IPS-NIHi7 (cell line): ENCODE measurements around the gene CRYBA2.

Source experiments
- DNase-seq: peaks from one replicate; pipeline ENCODE4 v3.0.0; 2012; ENCODE audit warnings: mixed read lengths; ENCODE audit errors: extremely low spot score

Gene CRYBA2

GRCh38 chr2:218956039-218956438 is 37.2 kb downstream of the CRYBA2 start:
- DNase-seq: no peak

GRCh38 chr2:218954541-218955300 is 38.5 kb downstream of the CRYBA2 start:
- DNase-seq: no peak

GRCh38 chr2:218953366-218953954 is 39.8 kb downstream of the CRYBA2 start:
- peak; percentile 31 for DNase-seq

GRCh38 chr2:218952160-218952559 is 41.1 kb downstream of the CRYBA2 start:
- DNase-seq: no peak

GRCh38 chr2:218946621-218947020 is 46.6 kb downstream of the CRYBA2 start:
- DNase-seq: no peak

GRCh38 chr2:218944759-218945404 is 48.3 kb downstream of the CRYBA2 start:
- DNase-seq: no peak
